NCI-H82 treated with DMSO at 0.1 percent for 48 hours (cell line): Measurements from ENCODE around the gene RPS4Y2.

ENCODE experiments used
- DNase-seq: peaks from one replicate; lab custom pipeline; 2025; ENCODE audit not compliant: unreplicated experiment; lab: John Stamatoyannopoulos, UW

The RPS4Y2 gene

GRCh38 chrY:20755808-20756207 is at the start of gene RPS4Y2:
TSS of gene RPS4Y2 (plus strand) at chrY:20756108. CDS start at chrY:20756164, 56 bp downstream.
- DNase-seq: no peak

- no peak for DNase-seq
Measured at GRCh38 chrY:20714391-20714790, 41.5 kb upstream of the RPS4Y2 start.

GRCh38 chrY:20726184-20726907 is 29.6 kb upstream of the RPS4Y2 start:
- no peak for DNase-seq

- DNase-seq: no peak
Measured at GRCh38 chrY:20735200-20735599, 20.7 kb upstream of the RPS4Y2 start.

- no peak for DNase-seq
Measured at GRCh38 chrY:20739806-20740205, 16.1 kb upstream of the RPS4Y2 start.

- no peak for DNase-seq
Measured at GRCh38 chrY:20740609-20741008, 15.3 kb upstream of the RPS4Y2 start.

- no peak for DNase-seq
Measured at GRCh38 chrY:20745060-20745459, 10.8 kb upstream of the RPS4Y2 start.

GRCh38 chrY:20746919-20747318 is 9.0 kb upstream of the RPS4Y2 start:
- no peak for DNase-seq

- DNase-seq: no peak
Measured at GRCh38 chrY:20763869-20764268, 8.0 kb downstream of the RPS4Y2 start.

GRCh38 chrY:20765117-20765516 is 9.2 kb downstream of the RPS4Y2 start:
- no peak for DNase-seq

- DNase-seq: no peak
Measured at GRCh38 chrY:20770755-20771154, 14.8 kb downstream of the RPS4Y2 start.

- no peak for DNase-seq
Measured at GRCh38 chrY:20776104-20776503, 20.2 kb downstream of the RPS4Y2 start.

GRCh38 chrY:20780104-20780654 is 24.3 kb downstream of the RPS4Y2 start:
- DNase-seq: no peak

- DNase-seq: no peak
Measured at GRCh38 chrY:20780776-20781175, 24.9 kb downstream of the RPS4Y2 start.

- DNase-seq: no peak
Measured at GRCh38 chrY:20781408-20781807, 25.5 kb downstream of the RPS4Y2 start.

- no peak for DNase-seq
Measured at GRCh38 chrY:20784965-20785364, 29.1 kb downstream of the RPS4Y2 start.

GRCh38 chrY:20787076-20787475 is 31.2 kb downstream of the RPS4Y2 start:
- DNase-seq: no peak

GRCh38 chrY:20798351-20799049 is 42.6 kb downstream of the RPS4Y2 start:
- DNase-seq: no peak

GRCh38 chrY:20802659-20803058 is 46.8 kb downstream of the RPS4Y2 start:
- DNase-seq: no peak

GRCh38 chrY:20806243-20806642 is 50.3 kb downstream of the RPS4Y2 start:
- DNase-seq: no peak

GRCh38 chrY:20813459-20813858 is 57.6 kb downstream of the RPS4Y2 start:
- no peak for DNase-seq

- DNase-seq: no peak
Measured at GRCh38 chrY:20814794-20815193, 58.9 kb downstream of the RPS4Y2 start.
